DMS53 treated with DMSO at 0.1 percent for 48 hours (cell line): ENCODE data around the gene TMEM123.
A peak's percentile ranks its signal among the peaks of the same experiment; 100 is the strongest.

ENCODE experiments used
- DNase-seq: peaks from one replicate; lab custom pipeline; 2025; ENCODE audit not compliant: unreplicated experiment; lab: John Stamatoyannopoulos, UW

Gene TMEM123

DNA sequence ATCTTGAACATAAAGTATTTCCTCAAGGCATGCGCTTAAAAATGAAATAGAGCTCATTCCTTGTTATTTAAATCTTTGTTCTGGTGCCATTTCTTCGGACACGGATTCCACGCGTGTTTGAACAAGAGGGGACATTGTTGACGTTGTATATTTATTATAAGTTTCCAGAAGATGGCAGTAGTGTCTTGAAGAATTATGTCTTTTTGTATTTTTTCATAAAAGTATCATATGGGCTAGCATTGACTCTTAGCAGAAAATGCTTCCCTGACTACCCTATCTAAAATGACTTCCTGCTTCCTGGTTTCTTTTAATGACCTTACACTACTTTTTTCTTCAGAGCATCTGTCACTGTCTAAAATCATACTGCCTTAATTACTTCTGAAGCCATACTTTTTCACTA, 85.2 kb downstream of the TMEM123 start:
- DNase-seq = peak; percentile 24

- no peak for DNase-seq
These were observed 87.6 kb downstream of the TMEM123 start for GRCh38 chr11:102364991-102365390.

- no peak for DNase-seq
These were observed 91.2 kb downstream of the TMEM123 start for GRCh38 chr11:102361086-102362031.

DNA sequence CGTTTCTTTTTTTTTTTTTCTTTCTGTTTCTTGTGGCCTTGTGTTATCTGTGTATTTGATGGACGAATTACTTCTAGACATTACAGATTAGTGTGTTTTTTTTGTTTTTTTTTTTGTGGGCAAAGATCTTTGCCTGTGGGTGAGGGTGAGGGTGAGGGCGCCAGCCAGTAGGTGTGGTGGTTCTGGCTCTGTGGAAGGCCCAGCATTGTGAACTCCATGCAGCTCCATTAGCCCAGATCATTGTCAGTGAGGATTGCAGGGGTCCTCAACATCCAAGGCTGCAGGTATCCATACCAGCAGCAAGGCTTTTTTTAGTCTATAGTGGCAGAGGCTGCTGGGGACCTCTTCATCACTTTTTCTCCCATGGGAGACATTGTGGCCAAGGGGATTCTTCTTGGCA, 91.9 kb downstream of the TMEM123 start:
- DNase-seq = no peak

GRCh38 chr11:102359372-102359771, 93.2 kb downstream of the TMEM123 start:
- no peak for DNase-seq

GRCh38 chr11:102357116-102357515, 95.4 kb downstream of the TMEM123 start:
- DNase-seq = no peak

DNA sequence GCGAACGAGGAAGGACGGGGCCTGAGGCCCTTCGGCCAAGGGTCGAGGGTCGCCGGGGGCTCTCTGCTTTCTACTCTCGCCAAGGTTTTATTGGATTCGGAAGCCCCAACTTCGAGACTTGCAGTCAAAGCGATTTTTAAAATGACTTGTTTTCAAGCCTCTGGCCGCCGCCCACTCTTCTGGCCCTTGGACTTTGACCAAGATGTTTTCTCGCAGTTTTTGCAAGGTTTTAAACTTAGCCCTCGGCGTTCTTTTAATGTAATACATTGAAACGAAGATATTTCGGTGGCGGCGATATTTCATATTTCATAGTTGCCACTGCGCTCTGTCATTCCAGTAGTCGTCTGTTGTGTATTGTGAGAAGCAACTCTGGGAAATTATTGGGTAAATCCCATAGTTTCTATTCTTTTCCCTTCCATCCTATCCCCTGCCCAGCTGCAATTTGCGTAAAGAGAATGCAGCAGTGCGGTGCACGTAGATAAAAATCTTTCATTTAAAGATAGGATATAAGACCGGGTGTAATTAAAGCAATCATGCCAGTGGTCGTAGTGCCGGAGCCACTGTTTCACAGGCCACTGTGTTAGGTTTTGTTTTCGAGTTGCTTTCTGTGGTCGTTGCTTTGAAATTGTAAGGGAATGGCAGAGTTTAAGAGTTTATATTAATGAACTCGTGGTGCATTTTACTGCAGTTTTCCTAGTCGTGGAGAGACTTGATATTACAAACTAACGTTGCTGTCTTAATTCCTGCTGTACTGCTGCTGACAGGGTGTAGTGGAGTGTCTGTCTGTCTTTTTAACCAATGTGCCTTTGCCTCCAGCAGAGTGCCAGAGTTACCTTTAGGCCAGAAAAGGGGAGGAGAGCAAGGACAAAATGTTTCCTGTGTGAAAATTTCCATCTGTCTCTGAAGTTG, 104.8 kb downstream of the TMEM123 start:
- DNase-seq = peak; percentile 15

DNA sequence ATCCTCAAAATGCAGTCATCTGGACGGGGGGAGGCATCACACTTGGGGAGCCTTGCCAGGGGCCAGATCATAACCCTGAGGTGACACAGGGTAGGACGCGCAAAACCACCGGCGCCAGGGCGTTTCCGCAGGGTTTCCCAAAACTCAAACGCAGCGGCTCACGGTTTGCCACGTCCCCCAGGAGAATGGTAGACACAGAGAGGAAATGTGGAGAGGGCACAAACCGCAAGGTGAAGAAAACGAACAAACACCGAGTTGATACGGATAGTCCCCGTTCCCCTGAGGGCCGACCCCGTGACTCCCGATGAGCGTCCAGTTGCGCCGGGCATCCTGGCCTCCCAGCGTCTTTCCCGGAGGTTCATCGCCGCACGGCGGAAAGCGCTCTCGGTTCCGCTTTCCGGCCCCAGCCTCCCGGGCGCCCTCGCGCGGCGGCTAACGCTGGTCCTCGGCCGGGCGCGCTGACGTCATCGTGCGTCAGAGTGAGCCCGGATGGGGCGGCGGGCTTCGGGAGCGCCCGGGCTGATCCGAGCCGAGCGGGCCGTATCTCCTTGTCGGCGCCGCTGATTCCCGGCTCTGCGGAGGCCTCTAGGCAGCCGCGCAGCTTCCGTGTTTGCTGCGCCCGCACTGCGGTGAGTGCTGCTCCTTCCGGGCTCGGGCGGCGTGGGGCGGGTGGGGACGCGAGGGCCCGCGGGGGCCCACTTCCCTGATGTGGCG, 105.7 kb downstream of the TMEM123 start, which contains the start of gene BIRC2:
Gene BIRC2, plus strand, starts transcription at position 467 of the 714 bp plus-strand sequence. CDS start 2,641 bp downstream, outside the sequence.
- peak; percentile 91 for DNase-seq

DNA sequence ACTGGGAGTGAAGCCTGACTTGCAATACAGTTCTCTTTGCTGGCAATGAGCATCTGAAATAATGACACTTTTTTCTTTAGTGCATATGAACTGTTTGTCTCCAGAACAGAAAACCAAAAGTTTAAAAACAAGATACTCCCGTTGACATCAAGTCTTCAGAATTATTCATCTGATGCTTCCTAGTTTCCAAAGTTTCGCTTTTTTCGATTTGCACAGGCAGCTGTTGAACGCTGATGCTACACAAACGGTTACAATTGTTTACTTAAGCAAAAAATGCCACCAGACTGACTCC, 106.2 kb downstream of the TMEM123 start:
- no peak for DNase-seq
